Fibroblast of skin of scalp (primary cell): ENCODE measurements around the gene TMEM203.

Experiments used
- DNase-seq: peaks from one replicate; pipeline ENCODE4 v3.0.0-alpha.2; 2013

Gene TMEM203

GRCh38 chr9:137194909-137195308 is 10.5 kb downstream of the TMEM203 start:
- DNase-seq = no peak

- no peak for DNase-seq
These were observed 11.1 kb downstream of the TMEM203 start for GRCh38 chr9:137194388-137194787.

- DNase-seq = no peak
These were observed 11.7 kb downstream of the TMEM203 start for GRCh38 chr9:137193771-137194170.

- DNase-seq = no peak
These were observed 12.6 kb downstream of the TMEM203 start for GRCh38 chr9:137192859-137193258.

GRCh38 chr9:137192448-137192780 is 13.0 kb downstream of the TMEM203 start:
- DNase-seq = no peak

GRCh38 chr9:137191691-137192447 is 13.6 kb downstream of the TMEM203 start:
- DNase-seq = no peak

GRCh38 chr9:137191245-137191644 is 14.2 kb downstream of the TMEM203 start:
- DNase-seq = no peak

- no peak for DNase-seq
These were observed 15.1 kb downstream of the TMEM203 start for GRCh38 chr9:137190315-137190856.

GRCh38 chr9:137189297-137190295 is 15.9 kb downstream of the TMEM203 start:
- no peak for DNase-seq

- peak; percentile 93 for DNase-seq
These were observed 16.8 kb downstream of the TMEM203 start, which contains the start of the genes ANAPC2 and SSNA1 for GRCh38 chr9:137188490-137189296. Gene ANAPC2, minus strand, starts transcription at chr9:137188560. Its CDS starts 28 bp downstream, at chr9:137188532. Gene SSNA1, plus strand, starts transcription at chr9:137188676. Its CDS starts 51 bp downstream, at chr9:137188727.

- DNase-seq = no peak
These were observed 17.4 kb downstream of the TMEM203 start for GRCh38 chr9:137188086-137188489.

GRCh38 chr9:137187386-137187785 is 18.1 kb downstream of the TMEM203 start:
- no peak for DNase-seq

- no peak for DNase-seq
These were observed 19.1 kb downstream of the TMEM203 start for GRCh38 chr9:137186385-137186784.

- DNase-seq = no peak
These were observed 19.5 kb downstream of the TMEM203 start for GRCh38 chr9:137185921-137186320.

- no peak for DNase-seq
These were observed 20.4 kb downstream of the TMEM203 start for GRCh38 chr9:137184881-137185660.

- DNase-seq = no peak
These were observed 21.4 kb downstream of the TMEM203 start for GRCh38 chr9:137183980-137184595.

- no peak for DNase-seq
These were observed 22.6 kb downstream of the TMEM203 start for GRCh38 chr9:137182836-137183235.

GRCh38 chr9:137181680-137182079 is 23.8 kb downstream of the TMEM203 start:
- no peak for DNase-seq

GRCh38 chr9:137180491-137180890 is 25.0 kb downstream of the TMEM203 start:
- DNase-seq = no peak

- no peak for DNase-seq
These were observed 25.7 kb downstream of the TMEM203 start for GRCh38 chr9:137179761-137180160.
